ENCODE data around the gene PADI3. TPM values are rescaled to one million over a fixed set of nuclear protein-coding genes. Genes with fewer than 3 reads are reported as not detected.

Gene PADI3
- total RNA-seq, 1 experiment from 2014 or later, result 2.5 TPM

DNA sequence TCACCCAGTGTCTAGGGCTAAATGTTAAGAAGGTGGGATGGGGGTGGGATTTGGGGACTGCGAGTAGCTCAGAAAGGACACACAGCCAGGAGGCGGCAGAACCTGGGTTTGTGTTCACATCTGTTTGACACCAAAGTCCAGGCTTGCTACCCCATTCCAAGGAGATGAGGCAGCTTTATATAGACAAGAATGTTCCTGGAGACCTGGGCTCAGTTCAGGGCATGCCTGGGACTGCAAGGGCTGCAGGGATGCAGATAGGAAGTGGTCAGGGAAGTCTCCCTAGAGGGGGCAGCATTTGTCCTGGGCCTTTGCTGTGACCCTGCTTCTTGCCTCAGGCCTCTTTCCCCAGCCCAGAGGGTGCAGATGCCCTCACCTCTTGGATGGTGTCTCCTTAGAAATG, 16.3 kb downstream of the PADI3 start:
- Histone ChIP-seq H2BK12ac (ENCODE audit: insufficient read length, low read depth, low read length) (no peak overlapping the region), H4K5ac (ENCODE audit: insufficient read length, low read depth, low read length) (no peak overlapping the region), H3K23ac (ENCODE audit: insufficient read length, low read depth, low read length) (no peak overlapping the region), H3K23me2 (ENCODE audit: insufficient read length, low read depth, low read length, poor library complexity, severe bottlenecking) (no peaks in the 10 kb centered on the region), H3K4me1 (ENCODE audit: insufficient read depth, low read length) (no peaks in the 10 kb centered on the region), H3K79me1 (ENCODE audit: insufficient read depth, low read depth, low read length, poor library complexity, severe bottlenecking) (no peaks in the 10 kb centered on the region), H4K91ac (ENCODE audit: insufficient read length, low read depth, low read length) (no peak overlapping the region), H2BK20ac (ENCODE audit: low read depth, low read length, poor library complexity, severe bottlenecking) (no peak overlapping the region), H3K56ac (ENCODE audit: insufficient read length, low read depth, low read length) (no peak overlapping the region), H3T11ph (ENCODE audit: low read length) (no peak overlapping the region), H3K14ac (ENCODE audit: insufficient read depth, low read length) (no peak overlapping the region), H3K27ac (ENCODE audit: insufficient read length, low read depth, low read length) (no peak overlapping the region), H3K4me2 (ENCODE audit: insufficient read depth, insufficient read length, low read length) (no peak overlapping the region), H2BK5ac (ENCODE audit: insufficient read length, low read length) (no peak overlapping the region), H3K27me3 (ENCODE audit: insufficient read depth, low read length) (no peaks in the 10 kb centered on the region), H3K79me2 (ENCODE audit: insufficient read depth, low read length) (no peaks in the 10 kb centered on the region), H2BK15ac (ENCODE audit: low read depth, low read length) (no peak overlapping the region), H3K9me3 (ENCODE audit: control insufficient read depth, low read depth, low read length) (no peaks in the 10 kb centered on the region), H2AK5ac (ENCODE audit: insufficient read length, low read length) (no peak overlapping the region), H4K20me1 (ENCODE audit: control insufficient read depth, insufficient read depth, insufficient read length) (no peaks in the 10 kb centered on the region), H3K18ac (ENCODE audit: insufficient read length, low read depth, low read length) (no peak overlapping the region), H2AFZ (ENCODE audit: low read length) (no peak overlapping the region), H2BK120ac (ENCODE audit: low read depth, low read length, poor library complexity, severe bottlenecking) (no peak overlapping the region), H3K9ac (ENCODE audit: extremely low read depth, insufficient read length, low read length) (no peak overlapping the region), H3K4ac (ENCODE audit: low read depth, low read length) (no peak overlapping the region), H4K8ac (replicated peaks; ENCODE audit: insufficient read length, low read depth, low read length) (no peak overlapping the region)
- WGBS (ENCODE audit: extremely low coverage, insufficient read length, low lambda C conversion rate), result no CpG with 5 or more reads among the region's 2 CpGs
- TF ChIP-seq, protein P1, sequence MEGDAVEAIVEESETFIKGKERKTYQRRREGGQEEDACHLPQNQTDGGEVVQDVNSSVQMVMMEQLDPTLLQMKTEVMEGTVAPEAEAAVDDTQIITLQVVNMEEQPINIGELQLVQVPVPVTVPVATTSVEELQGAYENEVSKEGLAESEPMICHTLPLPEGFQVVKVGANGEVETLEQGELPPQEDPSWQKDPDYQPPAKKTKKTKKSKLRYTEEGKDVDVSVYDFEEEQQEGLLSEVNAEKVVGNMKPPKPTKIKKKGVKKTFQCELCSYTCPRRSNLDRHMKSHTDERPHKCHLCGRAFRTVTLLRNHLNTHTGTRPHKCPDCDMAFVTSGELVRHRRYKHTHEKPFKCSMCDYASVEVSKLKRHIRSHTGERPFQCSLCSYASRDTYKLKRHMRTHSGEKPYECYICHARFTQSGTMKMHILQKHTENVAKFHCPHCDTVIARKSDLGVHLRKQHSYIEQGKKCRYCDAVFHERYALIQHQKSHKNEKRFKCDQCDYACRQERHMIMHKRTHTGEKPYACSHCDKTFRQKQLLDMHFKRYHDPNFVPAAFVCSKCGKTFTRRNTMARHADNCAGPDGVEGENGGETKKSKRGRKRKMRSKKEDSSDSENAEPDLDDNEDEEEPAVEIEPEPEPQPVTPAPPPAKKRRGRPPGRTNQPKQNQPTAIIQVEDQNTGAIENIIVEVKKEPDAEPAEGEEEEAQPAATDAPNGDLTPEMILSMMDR (conservative IDR thresholded peaks at IDR 0.05), result peak; percentile 41
- H3K4me1 Mint-ChIP-seq, result peaks cover 0 to 3% of the 10 kb centered on the region in 2 experiments; a peak in 2 of 4 replicates
- peak; percentile 62 for DNase-seq
- H3K27ac Mint-ChIP-seq, result peak overlapping the region in 1 of 3 experiments; percentile 73; a peak in 3 of 7 replicates
- peaks cover 4 to 5% of the 10 kb centered on the region in 2 experiments; a peak in 4 of 5 replicates for H3K9me3 Mint-ChIP-seq
- peaks cover 0 to 5% (median 0%) of the 10 kb centered on the region in 3 experiments; a peak in 2 of 7 replicates for H3K36me3 Mint-ChIP-seq (ENCODE audit: insufficient read depth in 1 of 3, low read depth in 3 of 3)
- no peak overlapping the region for H3K4me3 Mint-ChIP-seq
- no peaks in the 10 kb centered on the region for H3K27me3 Mint-ChIP-seq (ENCODE audit: low read depth)

Data from H9 (cell line).